Hematopoietic multipotent progenitor cell (in vitro differentiated cells): ENCODE results near the gene EYA2. TPM values are rescaled to one million over a fixed set of nuclear protein-coding genes. Genes with fewer than 3 reads are reported as not detected.

Experiments
- DNase-seq, 3 donors: peaks; one replicate each; pipeline ENCODE4 v3.0.0-alpha.2; 2011 to 2015; ENCODE audit warnings: low read depth in 2 of 3, low spot score in 2 of 3
- total RNA-seq: library from RNA; depleted of rRNA; stranded (reverse); fragments of >200 nt; gene quantifications from one replicate; pipeline ENCODE4 v1.2.3, GENCODE V29; 2012

The EYA2 gene
- total RNA-seq, 1 donor, result not detected

DNA sequence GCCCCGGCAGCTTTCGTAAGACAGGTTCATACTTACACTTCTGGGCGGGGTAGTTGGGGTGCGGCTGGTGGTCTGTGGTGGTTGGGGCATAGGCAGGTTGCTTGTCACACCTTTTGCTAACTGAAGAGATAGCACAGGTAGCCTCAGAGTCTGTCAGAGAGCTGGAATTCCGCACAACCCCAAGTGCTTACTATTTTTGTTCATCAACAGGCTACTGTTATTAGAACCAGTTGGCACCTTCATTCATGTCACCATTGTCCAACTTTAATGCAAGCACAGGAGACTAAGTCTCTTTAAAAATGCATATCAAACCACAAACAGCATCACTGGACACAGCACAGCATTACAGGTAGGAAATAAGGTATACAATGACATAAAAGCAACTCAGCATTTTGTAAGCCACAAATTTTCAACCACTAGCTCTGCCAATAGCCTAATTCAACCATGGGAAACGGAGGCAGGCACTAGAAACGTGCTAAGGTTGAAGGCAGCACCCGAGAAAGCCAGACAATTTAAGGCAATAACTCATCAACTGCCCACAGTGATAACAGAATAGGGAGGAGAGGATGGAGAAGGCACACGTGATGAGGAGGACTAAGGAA is 318.1 kb downstream of the EYA2 start:
- no peak for DNase-seq

DNA sequence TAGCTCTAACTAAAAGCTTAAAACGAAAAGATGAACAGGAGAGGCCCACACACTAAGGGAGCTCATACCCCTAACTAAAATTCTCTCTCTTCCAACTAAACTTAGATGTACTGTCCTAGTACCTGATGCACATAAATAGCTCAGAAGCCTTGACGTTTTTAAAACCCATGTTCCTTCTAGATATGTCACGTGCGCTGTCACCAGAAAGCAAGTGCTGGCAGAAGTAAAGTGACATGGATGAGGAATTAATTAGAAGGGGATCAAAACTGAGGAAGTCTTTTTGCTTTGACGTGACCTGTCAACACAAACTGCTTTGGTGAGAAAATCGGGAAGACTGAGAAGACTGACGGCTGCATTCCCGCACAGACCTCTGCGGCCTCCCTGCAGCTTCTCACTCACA is 319.3 kb downstream of the EYA2 start:
- no peak for DNase-seq

DNA sequence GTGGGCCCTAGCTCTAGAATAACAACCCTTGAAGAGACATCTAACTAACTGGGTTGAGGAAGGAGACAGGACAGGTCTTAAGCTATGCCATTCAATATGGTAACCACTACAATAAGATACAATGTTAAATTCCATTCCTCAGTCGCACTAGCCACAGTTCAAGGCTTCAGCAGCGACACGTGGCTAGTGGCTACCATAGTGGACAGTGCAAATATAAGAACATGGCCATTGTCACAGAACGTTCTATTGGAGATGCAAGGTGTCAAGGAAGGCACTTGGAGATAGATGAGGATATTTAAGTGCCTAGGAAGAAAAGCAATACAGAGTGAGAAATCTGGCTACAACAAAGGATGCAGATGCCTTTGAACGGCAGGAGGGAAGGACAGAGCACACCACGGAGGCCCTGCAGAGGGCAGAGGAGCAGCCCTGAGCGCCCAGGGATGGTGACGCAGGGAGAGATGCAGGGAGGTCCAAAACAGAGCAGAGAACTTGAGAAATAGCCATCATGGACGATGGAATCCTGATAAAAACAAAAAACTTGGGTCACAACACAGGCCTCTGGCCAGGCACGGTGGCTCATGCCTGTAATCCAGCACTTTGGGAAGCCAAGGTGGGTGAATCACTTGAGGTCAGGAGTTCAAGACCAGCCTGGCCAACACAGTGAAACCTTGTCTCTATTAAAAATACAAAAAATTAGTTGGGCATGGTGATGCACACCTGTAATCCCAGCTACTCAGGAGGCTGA is 321.2 kb downstream of the EYA2 start:
- DNase-seq, result no peak

DNA sequence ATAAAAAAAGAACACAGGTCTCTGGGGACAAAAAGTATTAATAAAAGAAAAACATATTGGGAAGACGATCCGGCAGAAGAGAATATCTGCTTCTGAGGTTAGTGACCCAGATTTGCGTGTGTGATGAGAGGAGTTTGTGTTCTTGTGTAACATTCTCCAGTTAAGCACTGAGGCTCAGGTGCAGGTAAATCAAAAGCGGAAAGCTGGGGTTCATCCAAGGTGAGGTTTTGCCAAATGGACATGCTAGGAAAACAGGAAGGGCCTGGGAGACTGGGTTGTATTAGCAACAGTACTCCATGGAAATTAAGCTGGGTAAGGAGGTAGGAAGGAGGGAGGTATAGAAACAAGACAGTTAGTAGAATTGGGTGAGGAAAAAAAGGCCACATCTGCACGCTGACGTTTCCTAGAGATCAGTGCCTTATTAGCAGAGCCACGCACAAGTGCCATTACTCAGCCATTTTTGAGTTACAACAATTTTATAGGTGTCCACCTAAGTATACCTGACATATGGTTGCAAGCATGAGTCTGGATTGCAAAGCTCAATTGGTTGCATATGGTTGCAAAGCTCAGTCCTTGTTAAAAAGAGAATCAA is 322.3 kb downstream of the EYA2 start:
- no peak for DNase-seq

DNA sequence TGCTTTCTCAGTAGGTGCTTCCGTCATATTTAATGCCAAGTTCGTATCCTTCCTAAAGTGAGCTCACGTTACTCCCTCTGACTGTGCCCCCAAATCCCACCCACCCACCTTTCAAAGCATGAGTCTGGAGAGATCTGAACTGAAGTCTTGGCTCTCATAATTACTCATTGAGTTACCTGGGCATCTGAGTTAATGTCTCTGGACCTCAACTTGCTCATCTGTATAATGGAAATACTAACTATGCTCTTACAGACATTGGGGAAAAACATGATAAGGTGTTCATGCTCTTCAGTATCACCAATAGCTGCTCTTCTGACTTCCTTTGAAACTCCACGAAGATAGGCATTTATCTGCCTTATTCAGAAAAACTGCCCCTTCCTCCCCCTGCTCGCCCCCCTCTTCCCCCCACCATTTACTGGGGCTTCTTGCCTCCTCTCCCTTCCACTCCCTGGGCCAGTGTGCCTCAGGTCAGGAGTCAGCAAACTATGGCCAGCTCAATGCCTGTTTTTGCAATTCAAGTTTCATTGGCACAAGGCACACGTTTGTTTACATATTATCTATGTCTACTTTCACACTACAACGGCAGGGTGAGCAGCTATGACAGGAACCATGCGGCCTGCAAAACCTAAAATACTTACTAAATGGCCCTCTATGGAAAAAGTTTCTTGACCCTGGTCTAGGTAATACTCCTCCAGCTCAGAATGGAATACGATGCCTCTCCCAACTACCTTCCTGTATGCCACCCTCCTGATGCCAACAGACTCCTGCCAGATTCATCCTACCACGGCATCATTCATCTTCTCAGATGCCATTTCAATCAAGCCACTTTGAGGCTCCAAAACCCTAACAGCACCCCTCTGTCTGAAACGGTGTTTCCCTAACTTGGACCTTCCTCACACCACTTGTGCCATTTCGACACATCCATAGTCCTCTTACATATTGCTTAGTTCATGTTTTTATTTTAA is 323.1 kb downstream of the EYA2 start:
- DNase-seq, result no peak

DNA sequence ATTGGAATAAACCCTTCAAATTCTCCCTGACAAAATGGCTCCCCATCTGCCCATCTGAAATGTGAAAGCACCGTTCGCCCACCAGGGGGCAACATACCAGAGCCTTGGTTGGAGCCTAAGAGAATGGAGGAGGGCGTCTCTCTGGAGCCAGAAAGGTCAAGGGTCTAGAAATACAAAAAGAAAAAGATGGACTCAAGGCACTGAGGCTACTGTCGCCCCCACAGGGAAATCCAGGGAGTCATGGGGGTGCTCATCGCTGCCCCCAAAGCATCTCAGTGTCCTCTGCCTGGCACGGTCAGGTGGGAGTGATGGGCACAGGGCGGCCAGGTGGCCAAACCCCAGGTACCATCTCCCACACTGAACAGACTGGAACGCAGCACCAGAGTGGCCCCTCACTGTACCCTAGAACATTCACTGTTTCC is 325.5 kb downstream of the EYA2 start:
- peak in 2 of 3 donors; percentile 28 to 66 for DNase-seq

DNA sequence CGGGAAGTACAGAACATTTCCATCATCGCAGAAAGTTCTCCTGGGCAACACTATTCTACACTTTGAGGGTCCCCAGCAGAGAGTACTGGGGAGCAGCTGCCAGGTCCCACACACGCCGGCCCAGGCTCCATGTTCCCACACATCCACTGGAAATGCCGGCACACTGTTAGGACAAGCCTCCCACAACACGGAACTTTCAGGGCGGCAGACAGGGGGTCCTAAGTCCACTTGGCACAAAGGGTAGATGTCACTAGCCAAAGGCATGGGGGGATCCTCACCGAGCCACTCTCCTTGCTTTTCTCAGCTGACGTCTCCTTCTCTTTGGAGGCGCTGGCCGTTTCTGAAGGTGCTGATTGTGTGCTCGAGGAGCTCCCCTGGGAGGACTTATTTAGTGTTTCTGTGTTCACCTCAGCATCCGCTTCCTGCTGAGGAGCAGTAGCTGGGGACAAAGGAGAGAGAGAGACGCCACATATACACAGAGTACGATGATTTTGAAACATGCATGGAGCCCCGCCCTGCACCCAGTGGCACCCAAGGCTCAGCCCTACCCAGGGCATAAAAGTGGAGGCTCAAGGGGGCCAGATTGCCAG is 326.5 kb downstream of the EYA2 start:
- DNase-seq, result no peak

DNA sequence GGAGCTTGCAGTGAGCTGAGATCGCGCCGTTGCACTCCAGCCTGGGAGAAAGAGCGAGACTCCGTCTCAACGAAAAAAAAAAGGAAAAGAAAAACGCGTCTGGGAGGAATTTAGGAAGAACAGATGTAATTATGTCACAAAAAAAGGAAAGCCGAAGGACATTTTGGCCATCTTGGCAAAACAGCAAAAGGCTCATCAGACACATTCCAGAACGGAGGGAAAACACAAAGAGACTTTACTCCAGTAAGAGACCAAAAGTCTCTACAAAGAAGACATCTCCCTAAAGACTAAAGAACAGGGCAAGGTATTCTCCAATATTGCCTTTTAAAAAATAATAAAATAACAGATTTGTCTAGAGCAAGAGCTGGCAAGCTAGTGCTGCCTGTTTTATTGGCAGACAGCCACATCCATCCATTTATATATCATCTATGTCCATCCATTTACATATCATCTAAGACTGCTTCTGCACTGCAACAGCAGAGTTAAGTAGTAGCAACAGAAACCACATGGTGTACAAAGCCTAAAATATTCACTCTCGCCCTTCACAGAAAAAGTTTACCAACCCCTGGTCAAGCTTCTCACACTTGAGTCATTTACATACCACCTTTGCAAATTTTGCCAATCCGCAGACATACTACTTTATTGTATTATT is 328.0 kb downstream of the EYA2 start:
- no peak for DNase-seq

DNA sequence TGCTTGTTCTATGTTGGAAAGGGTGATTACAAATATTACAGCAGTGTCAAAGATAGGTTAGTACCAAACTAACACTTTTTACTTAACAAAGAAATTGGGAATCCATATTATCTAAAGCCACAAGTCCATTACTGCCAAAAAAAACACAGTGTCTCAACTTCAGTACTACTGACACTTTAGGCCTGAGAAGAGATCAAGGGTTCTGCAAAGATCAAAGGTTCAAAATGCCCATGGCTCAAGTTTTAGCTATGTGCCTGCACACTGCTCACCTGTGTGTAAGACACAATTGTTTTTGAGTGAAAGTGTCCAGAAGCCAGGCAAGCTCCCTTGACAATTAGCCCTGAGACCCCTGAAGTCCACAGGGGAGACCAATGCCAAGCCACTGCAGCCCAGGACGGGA is 329.3 kb downstream of the EYA2 start:
- DNase-seq, result no peak

DNA sequence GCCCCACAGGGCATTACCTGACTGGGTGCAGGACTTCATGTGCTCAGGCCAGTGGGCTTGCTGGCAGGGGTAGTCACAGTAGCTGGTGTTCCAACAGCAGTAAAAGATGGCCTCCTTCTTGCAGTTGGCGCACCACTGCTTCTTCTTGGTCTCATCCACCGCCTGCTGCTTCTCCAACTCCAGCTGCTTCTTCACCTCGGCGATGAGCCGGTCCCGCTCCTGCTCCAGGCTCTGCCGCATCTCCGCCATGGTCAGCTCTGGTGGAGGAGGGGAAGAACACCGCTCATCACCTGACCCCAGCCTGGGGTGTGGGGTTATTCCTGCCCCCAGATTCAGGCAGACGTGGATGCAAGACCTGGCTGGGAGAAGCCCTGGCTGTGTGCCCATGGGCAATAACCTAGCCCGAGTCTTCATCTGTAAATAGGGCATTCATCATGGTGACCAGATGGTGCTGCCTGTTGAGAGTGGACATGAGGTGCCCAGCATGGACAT is 329.7 kb downstream of the EYA2 start:
- no peak for DNase-seq

DNA sequence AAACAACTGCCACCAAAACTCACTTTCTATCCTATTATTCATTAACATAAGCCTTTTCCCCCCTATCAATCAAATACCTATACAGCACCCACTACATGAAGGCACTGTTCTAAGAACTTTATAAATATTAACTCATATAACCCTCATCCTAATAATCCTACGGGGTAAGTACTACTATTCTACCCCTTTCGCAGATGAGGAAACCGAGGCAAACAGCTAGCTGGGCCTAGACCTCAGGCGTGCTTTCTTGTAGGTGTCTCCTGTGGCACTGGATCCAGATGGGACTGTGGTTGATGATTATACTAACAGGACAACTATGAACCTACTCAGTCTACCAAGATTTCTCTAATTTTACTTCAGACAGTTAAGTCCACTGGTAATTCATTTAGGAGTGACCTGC is 330.2 kb downstream of the EYA2 start:
- no peak for DNase-seq

DNA sequence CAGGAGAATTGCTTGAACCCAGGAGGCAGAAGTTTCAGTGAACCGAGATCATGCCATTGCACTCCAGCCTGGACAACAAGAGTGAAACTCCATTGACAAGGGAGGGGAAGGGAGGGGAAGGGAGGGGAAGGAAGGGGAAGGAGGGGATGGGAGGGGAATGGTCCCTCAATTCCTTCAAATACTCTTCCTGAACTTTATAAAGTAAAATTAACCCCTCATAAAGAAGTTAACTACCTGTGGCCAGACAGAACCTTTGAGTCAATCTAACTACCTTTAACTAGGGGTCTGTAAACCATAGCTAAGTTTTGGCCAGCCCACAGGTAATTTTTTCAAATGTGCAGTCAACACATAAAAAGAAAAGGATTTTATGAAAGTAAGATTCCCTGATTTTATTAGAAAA is 330.8 kb downstream of the EYA2 start:
- DNase-seq, result no peak

DNA sequence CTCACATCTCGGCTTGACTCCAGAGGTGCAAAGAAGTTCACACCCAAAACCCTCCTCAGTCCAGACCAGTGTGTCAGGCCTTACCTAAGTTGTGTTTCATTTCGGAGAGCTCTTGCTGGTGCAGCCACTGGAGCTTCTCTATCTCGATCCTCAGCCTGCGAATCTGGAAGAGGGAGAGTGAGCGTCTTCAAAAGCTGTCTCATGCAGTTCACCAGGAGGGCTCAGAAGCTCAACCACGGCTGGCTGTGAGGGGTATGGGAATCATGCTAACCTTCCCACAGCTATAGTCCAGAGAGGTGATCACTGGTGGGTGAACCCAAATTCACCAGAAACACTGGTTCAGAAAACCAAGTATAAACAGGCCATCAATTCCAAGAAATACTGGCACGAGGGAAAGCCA is 332.5 kb downstream of the EYA2 start:
- DNase-seq, result no peak

DNA sequence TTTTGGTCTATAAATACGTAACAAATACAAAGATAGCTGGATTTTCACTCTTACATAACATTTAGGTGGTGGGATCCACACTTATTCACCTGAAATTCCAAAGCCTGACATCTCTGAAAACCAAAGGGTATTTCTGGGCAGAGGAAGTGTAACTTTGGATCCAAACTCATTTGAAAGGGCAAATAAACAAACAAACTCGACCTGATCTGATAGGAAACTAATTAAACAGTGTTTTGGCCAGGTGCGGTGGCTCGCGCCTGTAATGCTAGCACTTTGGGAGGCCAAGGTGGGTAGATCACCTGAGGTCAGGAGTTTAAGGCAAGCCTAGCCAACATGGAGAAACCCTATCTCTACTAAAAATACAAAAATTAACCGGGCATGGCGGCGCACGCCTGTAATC is 332.9 kb downstream of the EYA2 start:
- no peak for DNase-seq

DNA sequence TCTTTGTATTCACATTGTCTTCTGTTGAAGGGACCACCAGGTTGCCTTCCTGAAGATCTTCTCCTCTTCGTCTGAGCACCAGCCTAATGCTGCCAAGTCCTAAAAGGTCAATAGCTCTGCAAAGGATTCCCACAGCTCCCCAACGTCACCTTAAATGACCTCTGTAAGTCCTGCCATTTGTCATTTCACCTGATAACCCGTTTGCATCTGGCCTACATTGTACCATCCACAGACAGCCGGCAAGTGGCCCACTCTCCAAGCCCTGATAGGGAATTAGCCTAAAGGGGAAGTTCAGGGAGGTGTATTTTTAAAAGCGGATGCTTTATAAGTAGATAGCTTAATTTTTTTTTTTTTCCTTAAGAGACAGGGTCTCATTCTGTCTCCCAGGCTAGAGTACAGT is 334.0 kb downstream of the EYA2 start:
- DNase-seq, result no peak

DNA sequence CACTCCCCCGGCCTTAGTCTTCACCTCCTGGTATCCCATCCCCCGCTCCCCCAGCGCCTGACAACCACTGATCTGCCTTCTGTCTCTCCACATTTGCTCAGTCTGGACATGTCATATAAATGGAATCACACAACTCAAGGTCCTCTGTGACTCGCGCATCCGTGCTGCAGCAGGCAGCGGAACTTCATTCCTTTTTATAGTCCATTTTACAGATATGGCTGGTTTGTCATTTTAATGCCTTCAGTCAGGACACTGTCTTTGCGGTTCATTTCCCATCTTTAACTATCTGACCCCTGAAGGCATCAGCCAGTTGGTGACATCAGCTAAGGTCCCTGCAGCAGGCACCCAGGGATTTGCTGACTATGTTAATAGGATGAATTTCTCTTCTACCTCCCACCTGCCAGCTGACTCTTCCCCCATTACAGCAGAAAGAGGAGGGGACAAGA is 336.2 kb downstream of the EYA2 start:
- DNase-seq, result no peak

DNA sequence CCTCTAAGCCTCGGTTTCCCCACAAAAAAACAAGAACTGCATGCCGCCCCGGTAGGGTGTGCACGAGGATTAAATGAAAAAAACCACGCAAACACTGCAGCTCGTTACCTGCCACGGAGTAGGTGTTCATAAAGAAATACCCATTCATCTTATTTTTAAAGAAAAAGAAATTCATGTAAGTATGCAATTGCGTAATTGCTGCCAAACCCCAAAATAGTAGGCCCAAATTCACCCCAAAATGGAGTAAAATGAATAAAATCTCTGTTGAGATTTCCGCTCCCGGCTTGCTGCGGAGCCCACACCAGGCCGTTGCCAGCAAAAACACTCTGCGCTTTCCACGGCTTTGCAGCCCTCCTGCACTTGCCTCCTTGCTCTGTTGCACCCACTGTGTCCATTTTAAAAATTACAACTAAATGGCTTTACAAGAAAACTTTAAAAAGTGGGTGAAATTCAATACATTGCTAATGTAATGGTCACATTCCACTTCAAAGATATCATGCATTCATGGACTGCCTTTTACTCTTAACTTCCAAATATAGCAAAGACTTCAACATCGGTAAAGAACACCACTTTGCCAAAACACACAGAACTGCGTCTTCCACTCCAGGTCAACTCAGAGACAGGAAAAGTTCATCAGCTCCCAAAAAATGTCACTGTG is 336.9 kb downstream of the EYA2 start:
- DNase-seq, result no peak

DNA sequence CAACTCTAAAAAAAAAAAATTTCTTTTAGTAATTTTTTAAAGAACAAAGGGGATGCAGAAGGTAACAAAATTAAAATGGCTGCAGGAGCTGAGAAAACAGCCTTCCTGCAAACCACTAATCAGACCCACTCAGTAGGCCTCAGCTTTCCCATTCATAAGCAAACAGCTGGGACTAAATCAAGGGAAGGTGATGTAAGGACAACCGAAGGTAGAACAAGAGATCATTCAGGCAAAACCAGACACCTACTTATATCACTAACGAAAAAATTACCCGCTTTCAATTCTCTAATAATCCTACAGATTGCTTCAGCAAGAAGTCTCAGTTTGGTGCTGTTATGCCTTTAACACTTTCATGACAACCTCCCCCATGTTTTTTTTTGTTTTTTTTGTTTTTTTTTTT is 337.9 kb downstream of the EYA2 start:
- DNase-seq, result no peak
